GM23248 (cell line): ENCODE data around the gene POU2AF1.

Experiments used
- EZH2 ChIP-seq: fragments of 200-600 bp; sonication (generic); IDR thresholded peaks from 2 replicates; pipeline ENCODE4 v1.6.1; 2018; ENCODE audit warnings: antibody characterized with exemption, mild to moderate bottlenecking; ENCODE audit not compliant: insufficient read depth, poor library complexity, severe bottlenecking
- EZH2phosphoT487 ChIP-seq: fragments of 200-600 bp; sonication (generic); IDR thresholded peaks from 2 replicates; pipeline ENCODE4 v1.6.1; 2018; ENCODE audit warnings: antibody characterized with exemption, moderate library complexity, mild to moderate bottlenecking, low read depth; ENCODE audit not compliant: insufficient read depth

DNA sequence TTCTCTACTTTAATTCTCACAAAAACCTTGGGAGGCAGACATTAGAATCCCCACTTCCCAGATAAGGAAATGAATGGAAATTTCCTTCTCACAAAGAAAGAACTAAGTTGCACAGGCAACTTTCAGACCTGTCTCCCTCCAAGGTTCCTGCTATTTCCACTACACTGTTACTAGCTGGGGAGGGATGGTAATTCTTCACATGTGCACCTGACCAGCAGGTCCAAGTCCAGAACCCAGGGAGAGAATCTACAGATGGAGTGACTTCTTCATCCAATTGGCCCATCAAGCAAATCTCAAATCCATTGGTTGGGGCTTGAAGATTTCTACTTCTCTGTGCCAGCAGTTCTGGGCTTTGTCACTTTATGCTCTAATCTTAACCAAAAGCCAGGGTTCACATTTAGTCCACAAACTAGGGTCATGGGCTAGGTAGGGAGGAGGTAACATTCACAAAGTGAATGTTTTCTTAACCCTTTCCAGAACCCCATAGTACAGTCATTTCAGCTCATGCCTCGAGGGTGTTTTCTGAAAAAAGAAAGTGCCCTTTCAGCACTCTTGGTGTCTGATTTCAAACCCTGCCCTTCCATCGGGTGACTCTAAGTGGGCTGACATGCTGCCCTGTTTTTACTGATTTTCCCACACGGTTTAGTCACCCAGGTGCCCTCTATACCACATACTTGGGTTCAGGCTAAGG is 2.7 kb downstream of the POU2AF1 start:
- TF ChIP-seq EZH2phosphoT487 (no peak), EZH2 (no peak)
